GM19043 (cell line): ENCODE data around the gene SUSD2.
"Not testable (repeated sequence)": the region's sequence is repeated elsewhere in the genome, so short reads cannot be mapped to it uniquely, and the experiment has no call there.

ENCODE experiments used
- ATAC-seq: cut with Tn5 transposase; IDR thresholded peaks from one replicate; pipeline ENCODE4 v1.9.1; 2021; ENCODE audit warnings: low read depth; ENCODE audit not compliant: unreplicated experiment

Gene SUSD2

GRCh38 chr22:24236656-24237055 lies 55.4 kb downstream of the SUSD2 start:
- ATAC-seq: no peak

DNA sequence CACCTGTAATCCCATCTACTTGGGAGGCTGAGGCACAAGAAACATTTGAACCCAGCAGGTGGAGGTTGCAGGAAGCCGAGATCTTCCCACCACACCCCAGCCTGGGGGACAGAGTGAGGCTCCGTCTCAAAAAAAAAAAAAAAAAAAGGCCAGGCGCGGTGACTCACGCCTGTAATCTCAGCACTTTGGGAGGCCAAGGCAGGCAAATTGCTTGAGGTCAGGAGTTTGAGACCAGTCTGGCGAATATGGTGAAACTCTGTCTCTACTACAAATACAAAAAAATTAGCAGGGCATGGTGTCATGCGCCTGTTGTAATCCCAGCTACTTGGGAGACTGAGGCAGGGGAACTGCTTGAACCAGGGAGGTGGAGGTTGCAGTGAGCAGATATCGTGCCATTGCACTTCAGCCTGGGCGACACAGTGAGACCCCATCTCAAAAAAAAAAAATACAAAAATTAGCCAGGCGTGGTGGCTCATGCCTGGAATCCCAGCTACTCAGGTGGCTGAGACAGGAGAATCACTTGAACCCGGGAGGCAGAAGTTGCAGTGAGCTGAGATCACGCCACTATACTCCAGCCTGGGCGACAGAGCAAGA lies 56.9 kb downstream of the SUSD2 start:
- ATAC-seq: not testable (repeated sequence)
